ENCODE data around the gene CYB5R4. TPM values are rescaled to one million over a fixed set of nuclear protein-coding genes. Genes with fewer than 3 reads are reported as not detected.

Gene CYB5R4
- polyA plus RNA-seq, 3 donors = 4.1 to 11.7 (median 9.8) TPM

- WGBS, 3 donors = 56 to 78% (median 65%) methylated on average over 8 of the region's 8 CpGs
- H3K27ac ChIP-seq (ENCODE audit: low read depth, low read length) = no peak overlapping the region
These were observed 1.4 kb downstream of the CYB5R4 start for GRCh38 chr6:83860782-83861495.

GRCh38 chr6:83862776-83863471 lies 3.4 kb downstream of the CYB5R4 start:
- H3K27ac ChIP-seq (ENCODE audit: low read depth, low read length) = no peak overlapping the region
- WGBS, 3 donors = 67 to 81% (median 69%) methylated on average over 4 of the region's 4 CpGs

GRCh38 chr6:83867043-83867442 lies 7.6 kb downstream of the CYB5R4 start:
- H3K27ac ChIP-seq (ENCODE audit: low read depth, low read length) = no peak overlapping the region

- WGBS, 3 donors = 74 to 93% (median 74%) methylated on average over 9 of the region's 9 CpGs
- no peak overlapping the region for H3K27ac ChIP-seq (ENCODE audit: low read depth, low read length)
These were observed 8.2 kb downstream of the CYB5R4 start for GRCh38 chr6:83867527-83868161.

- no peak overlapping the region for H3K27ac ChIP-seq (ENCODE audit: low read depth, low read length)
- WGBS, 3 donors = 51 to 59% (median 56%) methylated on average over 1 of the region's 1 CpG
These were observed 9.2 kb downstream of the CYB5R4 start for GRCh38 chr6:83868639-83869038.

GRCh38 chr6:83870649-83871048 lies 11.2 kb downstream of the CYB5R4 start:
- 89 to 98% (median 94%) methylated on average over 4 of the region's 4 CpGs for WGBS, 3 donors
- H3K27ac ChIP-seq (ENCODE audit: low read depth, low read length) = no peak overlapping the region

GRCh38 chr6:83872386-83873118 lies 13.1 kb downstream of the CYB5R4 start:
- H3K27ac ChIP-seq (ENCODE audit: low read depth, low read length) = no peak overlapping the region
- 88 to 94% (median 89%) methylated on average over 3 of the region's 3 CpGs for WGBS, 3 donors

GRCh38 chr6:83873869-83874268 lies 14.4 kb downstream of the CYB5R4 start:
- no peak overlapping the region for H3K27ac ChIP-seq (ENCODE audit: low read depth, low read length)

GRCh38 chr6:83875843-83876242 lies 16.4 kb downstream of the CYB5R4 start:
- WGBS, 3 donors = 84 to 94% (median 87%) methylated on average over 6 of the region's 6 CpGs
- no peak overlapping the region for H3K27ac ChIP-seq (ENCODE audit: low read depth, low read length)

GRCh38 chr6:83878902-83879644 lies 19.6 kb downstream of the CYB5R4 start:
- no peak overlapping the region for H3K27ac ChIP-seq (ENCODE audit: low read depth, low read length)
- WGBS, 3 donors = 52 to 87% (median 84%) methylated on average over 4 of the region's 4 CpGs

- WGBS, 3 donors = 80 to 91% (median 87%) methylated on average over 4 of the region's 4 CpGs
- H3K27ac ChIP-seq (ENCODE audit: low read depth, low read length) = no peak overlapping the region
These were observed 20.3 kb downstream of the CYB5R4 start for GRCh38 chr6:83879746-83880145.

GRCh38 chr6:83883240-83883639 lies 23.8 kb downstream of the CYB5R4 start:
- 39 to 53% (median 43%) methylated on average over 2 of the region's 2 CpGs for WGBS, 3 donors
- no peak overlapping the region for H3K27ac ChIP-seq (ENCODE audit: low read depth, low read length)

GRCh38 chr6:83884523-83884922 lies 25.0 kb downstream of the CYB5R4 start:
- 6 to 8% (median 7%) methylated on average over 4 of the region's 4 CpGs for WGBS, 3 donors
- H3K27ac ChIP-seq (ENCODE audit: low read depth, low read length) = no peak overlapping the region

- no peak overlapping the region for H3K27ac ChIP-seq (ENCODE audit: low read depth, low read length)
- WGBS, 3 donors = 94 to 95% (median 95%) methylated on average over 2 of the region's 2 CpGs
These were observed 26.5 kb downstream of the CYB5R4 start for GRCh38 chr6:83885984-83886383.

GRCh38 chr6:83889621-83890020 lies 30.1 kb downstream of the CYB5R4 start:
- H3K27ac ChIP-seq (ENCODE audit: low read depth, low read length) = no peak overlapping the region
- 97 to 100% (median 100%) methylated on average over 1 of the region's 1 CpG for WGBS, 3 donors

GRCh38 chr6:83890520-83890919 lies 31.0 kb downstream of the CYB5R4 start:
- WGBS, 3 donors = 91 to 95% (median 95%) methylated on average over 4 of the region's 4 CpGs

GRCh38 chr6:83891586-83891985 lies 32.1 kb downstream of the CYB5R4 start:
- H3K27ac ChIP-seq (ENCODE audit: low read depth, low read length) = no peak overlapping the region
- 63 to 92% (median 88%) methylated on average over 4 of the region's 4 CpGs for WGBS, 3 donors

More at GRCh38 chr6:83890520-83890919, 31.0 kb downstream of the CYB5R4 start:
- no peak overlapping the region for H3K27ac ChIP-seq (ENCODE audit: low read depth, low read length)

- WGBS, 3 donors = 55 to 100% (median 94%) methylated on average over 1 of the region's 1 CpG
- no peak overlapping the region for H3K27ac ChIP-seq (ENCODE audit: low read depth, low read length)
These were observed 33.5 kb downstream of the CYB5R4 start for GRCh38 chr6:83893024-83893423.

Data from adipose tissue (tissue), 3 donors.